ENCODE measurements around the gene SYNPO.

Gene SYNPO

GRCh38 chr5:150700594-150701377 is 60.3 kb downstream of the SYNPO start, which contains the start of gene RBM22:
Gene RBM22, minus strand, starts transcription at chr5:150701062. Its CDS starts 77 bp downstream, at chr5:150700985.
- DNase-seq = peak; percentile 86

- no peak for DNase-seq
These were observed 63.3 kb downstream of the SYNPO start for GRCh38 chr5:150703762-150704161.

GRCh38 chr5:150706776-150707390 is 66.4 kb downstream of the SYNPO start:
- no peak for DNase-seq
